Gastrocnemius medialis (tissue), 4 donors: ENCODE data around the gene HS3ST4. TPM values are rescaled to one million over a fixed set of nuclear protein-coding genes. Genes with fewer than 3 reads are reported as not detected.

Experiments used
- ATAC-seq, 2 donors: fragments of 150-250 bp; one replicate each; pipeline ENCODE4 v1.9.1; 2016
- DNase-seq, 2 donors: peaks; one replicate each; pipeline ENCODE4 v3.0.0-alpha.2; 2019
- H3K27ac ChIP-seq, 4 donors: fragments of 200-600 bp; sonication (generic); 1 replicate in 1 of 4; 2 replicates in 3 of 4; pipeline ENCODE4 v1.5.1; 2016 to 2018; ENCODE audit warnings: mild to moderate bottlenecking in 2 of 4, moderate library complexity in 1 of 4
- H3K27me3 ChIP-seq, 3 donors: fragments of 200-600 bp; sonication (generic) in 2 of 3; 1 replicate in 1 of 3; 2 replicates in 2 of 3; pipeline versions ENCODE4 v1.5.1 to v1.6.0; 2016 to 2019; ENCODE audit warnings: mild to moderate bottlenecking in 1 of 3, moderate library complexity in 1 of 3
- H3K36me3 ChIP-seq, 2 donors: fragments of 200-600 bp; sonication (generic) in 1 of 2; one replicate each; pipeline ENCODE4 v1.5.1; 2017 to 2018
- H3K4me1 ChIP-seq, 2 donors: fragments of 200-600 bp; sonication (generic) in 1 of 2; one replicate each; pipeline ENCODE4 v1.5.1; 2016 to 2017; ENCODE audit warnings: mild to moderate bottlenecking in 2 of 2
- H3K4me3 ChIP-seq, 4 donors: fragments of 200-600 bp; sonication (generic) in 3 of 4; 1 replicate in 1 of 4; 2 replicates in 3 of 4; pipeline ENCODE4 v1.5.1; 2016 to 2019; ENCODE audit warnings: mild to moderate bottlenecking in 2 of 4
- H3K9me3 ChIP-seq, 3 donors: fragments of 200-600 bp; sonication (generic) in 2 of 3; 1 replicate in 1 of 3; 2 replicates in 2 of 3; pipeline ENCODE4 v1.5.1; 2016 to 2019
- POLR2A ChIP-seq, 2 donors: fragments of 450-650 bp; IDR thresholded peaks; one replicate each; pipeline ENCODE4 v1.6.1; 2017; ENCODE audit warnings: antibody characterized with exemption in 2 of 2, mild to moderate bottlenecking in 2 of 2, moderate library complexity in 2 of 2
- in situ Hi-C, 4 donors: fragments of 200-750 bp; cut with MboI; loops; one replicate each; pipeline versions ENCODE4 v1.15.0 to v1.8.0; 2017; ENCODE audit warnings: low sequenced_read_pairs in 4 of 4
- intact Hi-C: fragments of 100-400 bp; cut with DNase I; formaldehyde crosslinking; loops from one replicate; pipeline ENCODE4 v1.15.1; 2023; ENCODE audit warnings: low total_unique reads
- total RNA-seq, 4 donors: library from RNA; depleted of rRNA; stranded (reverse); fragments of >200 nt; gene quantifications; one replicate each; pipeline versions ENCODE4 v1.1.0 to v1.2.3, GENCODE V29; 2016
- TF ChIP-seq, protein P1 (sequence below), 5 experiments: fragments of 450-650 bp in 3 of 5; fragments of 200-600 bp in 2 of 5; sonication (generic) in 2 of 5; IDR thresholded peaks in 4 of 5; conservative IDR thresholded peaks in 1 of 5; 1 replicate in 4 of 5; 2 replicates in 1 of 5; pipeline ENCODE4 v1.5.1; 2016 to 2019; ENCODE audit warnings: antibody characterized with exemption in 5 of 5, mild to moderate bottlenecking in 3 of 5, moderate library complexity in 3 of 5

Gene HS3ST4
- total RNA-seq, 4 donors from 2014 or later, result not detected

DNA sequence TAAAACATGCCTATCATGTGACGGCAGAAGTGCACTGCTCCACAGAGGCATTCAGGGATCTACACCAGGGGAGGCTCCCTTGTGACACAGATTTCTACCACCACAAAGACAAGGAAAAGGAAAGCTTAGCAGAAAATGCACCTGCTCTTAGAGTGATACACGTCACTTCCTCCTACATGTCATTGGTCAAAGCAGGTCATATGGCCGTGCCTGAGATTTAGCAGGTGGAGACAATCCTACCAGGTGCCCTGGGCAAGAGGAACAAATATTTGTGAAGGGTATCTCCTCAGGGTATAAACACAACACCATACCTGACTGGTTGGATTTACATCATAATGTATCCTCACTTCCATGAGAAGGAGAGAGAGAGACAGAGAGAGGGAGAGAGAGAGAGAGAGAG is 362.1 kb downstream of the HS3ST4 start:
- in situ Hi-C loops (no loop called here), intact Hi-C loops (no loop called here)
- no peaks in the 10 kb centered on the region for H3K36me3 ChIP-seq
- H3K4me3 ChIP-seq, result no peak overlapping the region
- no peak for TF ChIP-seq POLR2A (IDR thresholded peaks at IDR 0.05)
- TF ChIP-seq, protein P1, sequence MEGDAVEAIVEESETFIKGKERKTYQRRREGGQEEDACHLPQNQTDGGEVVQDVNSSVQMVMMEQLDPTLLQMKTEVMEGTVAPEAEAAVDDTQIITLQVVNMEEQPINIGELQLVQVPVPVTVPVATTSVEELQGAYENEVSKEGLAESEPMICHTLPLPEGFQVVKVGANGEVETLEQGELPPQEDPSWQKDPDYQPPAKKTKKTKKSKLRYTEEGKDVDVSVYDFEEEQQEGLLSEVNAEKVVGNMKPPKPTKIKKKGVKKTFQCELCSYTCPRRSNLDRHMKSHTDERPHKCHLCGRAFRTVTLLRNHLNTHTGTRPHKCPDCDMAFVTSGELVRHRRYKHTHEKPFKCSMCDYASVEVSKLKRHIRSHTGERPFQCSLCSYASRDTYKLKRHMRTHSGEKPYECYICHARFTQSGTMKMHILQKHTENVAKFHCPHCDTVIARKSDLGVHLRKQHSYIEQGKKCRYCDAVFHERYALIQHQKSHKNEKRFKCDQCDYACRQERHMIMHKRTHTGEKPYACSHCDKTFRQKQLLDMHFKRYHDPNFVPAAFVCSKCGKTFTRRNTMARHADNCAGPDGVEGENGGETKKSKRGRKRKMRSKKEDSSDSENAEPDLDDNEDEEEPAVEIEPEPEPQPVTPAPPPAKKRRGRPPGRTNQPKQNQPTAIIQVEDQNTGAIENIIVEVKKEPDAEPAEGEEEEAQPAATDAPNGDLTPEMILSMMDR (IDR thresholded peaks at IDR 0.05 in 4 of 5, conservative IDR thresholded peaks at IDR 0.05 in 1 of 5), result no peak
- H3K9me3 ChIP-seq, result no peaks in the 10 kb centered on the region
- H3K27ac ChIP-seq, result no peak overlapping the region
- ATAC-seq (no peak), DNase-seq (no peak)
- no peaks in the 10 kb centered on the region for H3K4me1 ChIP-seq
- no peaks in the 10 kb centered on the region for H3K27me3 ChIP-seq

DNA sequence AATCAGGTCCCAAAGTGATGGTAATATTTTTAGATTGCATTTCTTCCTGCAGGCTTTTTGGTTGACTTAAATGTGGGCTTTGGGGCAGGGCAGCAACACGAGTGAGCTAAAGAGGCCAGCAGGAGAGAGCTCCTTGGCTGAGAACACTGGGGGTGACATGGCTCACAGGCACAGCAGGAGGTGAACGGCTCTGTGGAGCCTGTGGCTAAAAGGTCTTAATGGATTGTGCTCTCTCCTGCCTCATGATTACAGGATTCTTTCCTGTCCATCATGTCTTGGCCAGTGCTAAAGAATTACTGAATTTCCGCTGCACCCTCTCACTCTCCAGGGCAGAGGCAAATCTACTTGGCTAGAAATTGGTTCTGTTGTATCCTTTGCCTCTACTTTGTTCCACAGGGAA is 366.6 kb downstream of the HS3ST4 start:
- no peak for TF ChIP-seq POLR2A (IDR thresholded peaks at IDR 0.05)
- TF ChIP-seq, protein P1 (IDR thresholded peaks at IDR 0.05 in 4 of 5, conservative IDR thresholded peaks at IDR 0.05 in 1 of 5), result no peak
- no peak overlapping the region for H3K4me3 ChIP-seq
- DNase-seq, result no peak
- no peaks in the 10 kb centered on the region for H3K4me1 ChIP-seq
- no peaks in the 10 kb centered on the region for H3K9me3 ChIP-seq
- in situ Hi-C loops, result no loop called here
- no peaks in the 10 kb centered on the region for H3K27me3 ChIP-seq
- no peak overlapping the region for H3K27ac ChIP-seq
- no peaks in the 10 kb centered on the region for H3K36me3 ChIP-seq
- intact Hi-C loops, result no loop called here
- no peak for ATAC-seq

DNA sequence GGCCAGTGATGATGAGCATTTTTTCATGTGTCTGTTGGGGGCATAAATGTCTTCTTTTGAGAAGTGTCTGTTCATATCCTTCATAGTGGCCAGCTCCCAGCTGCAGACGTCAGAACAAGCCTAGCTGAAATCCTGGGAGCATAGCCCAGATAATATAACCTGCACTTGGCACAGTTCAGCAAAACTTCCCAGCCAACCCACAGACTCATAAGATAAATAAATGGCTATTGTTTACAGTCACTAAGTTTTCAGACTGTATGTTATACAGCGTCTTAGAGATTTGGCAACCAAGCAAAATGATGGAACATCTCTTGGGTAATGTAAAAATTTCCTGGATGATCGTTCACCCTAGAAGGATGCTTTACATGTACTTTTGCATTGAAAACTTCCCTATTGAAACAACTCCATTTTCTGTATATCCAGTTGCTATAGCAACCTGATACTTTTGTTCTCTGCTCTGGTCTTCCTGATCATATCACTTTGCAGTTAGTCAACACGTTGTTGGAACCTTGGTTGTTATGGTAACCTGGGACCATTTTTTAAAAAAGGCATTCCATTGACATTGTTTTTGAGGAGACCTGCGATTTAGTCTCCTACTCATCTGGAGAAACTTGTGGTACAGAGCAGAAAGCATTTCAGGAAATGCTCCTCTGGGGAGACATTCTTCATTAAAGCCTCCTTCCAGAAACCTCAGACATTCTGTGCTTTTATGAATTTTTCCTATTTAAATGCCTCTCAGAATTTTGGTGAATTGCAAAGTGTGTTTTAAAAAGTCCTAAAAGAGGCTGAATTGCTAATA is 378.7 kb downstream of the HS3ST4 start:
- DNase-seq (no peak), ATAC-seq (no peak)
- in situ Hi-C loops (no loop called here), intact Hi-C loops (no loop called here)
- TF ChIP-seq, protein P1 (IDR thresholded peaks at IDR 0.05 in 4 of 5, conservative IDR thresholded peaks at IDR 0.05 in 1 of 5), result no peak
- no peak for TF ChIP-seq POLR2A (IDR thresholded peaks at IDR 0.05)
- Histone ChIP-seq H3K27me3 (no peaks in the 10 kb centered on the region), H3K4me1 (no peaks in the 10 kb centered on the region), H3K27ac (no peak overlapping the region), H3K9me3 (no peaks in the 10 kb centered on the region), H3K36me3 (no peaks in the 10 kb centered on the region), H3K4me3 (no peak overlapping the region)

DNA sequence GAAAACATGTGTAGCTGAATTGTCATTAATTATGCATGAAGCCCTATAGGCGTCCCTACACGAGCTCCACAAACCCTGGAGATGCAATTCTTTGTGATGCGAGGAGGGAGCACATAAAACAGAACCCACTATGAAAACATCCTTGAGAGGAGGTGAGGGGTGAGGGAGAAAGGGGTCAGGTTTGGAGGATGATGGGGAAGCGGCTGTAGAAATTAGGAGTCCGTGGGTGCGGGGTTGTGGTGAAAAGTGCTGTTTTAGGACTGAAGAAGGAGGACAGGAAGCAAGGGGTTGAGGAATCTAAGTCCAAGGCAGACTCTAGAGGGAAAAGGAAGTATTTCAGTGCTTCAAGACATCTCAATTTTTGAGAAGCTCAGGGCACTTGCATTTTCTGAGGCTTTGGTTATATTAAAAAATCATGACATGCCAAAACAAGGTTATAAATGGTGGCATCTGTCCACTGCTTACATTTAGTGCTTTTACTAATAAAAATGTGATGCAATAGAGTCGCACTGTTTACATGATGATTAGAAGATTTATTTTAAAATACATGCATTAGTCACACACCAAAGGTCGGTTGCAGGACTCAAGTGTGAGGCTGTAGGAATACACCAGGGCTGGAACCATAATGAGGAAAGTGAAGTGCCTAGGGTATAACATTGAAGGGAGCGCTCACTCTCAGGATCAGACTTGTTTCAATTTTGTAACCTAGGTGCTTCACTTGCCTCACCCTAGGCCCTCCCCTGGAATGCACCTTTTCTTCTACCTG is 379.5 kb downstream of the HS3ST4 start:
- Histone ChIP-seq H3K4me3 (no peak overlapping the region), H3K27ac (no peak overlapping the region), H3K27me3 (no peaks in the 10 kb centered on the region), H3K9me3 (no peaks in the 10 kb centered on the region), H3K36me3 (no peaks in the 10 kb centered on the region), H3K4me1 (no peaks in the 10 kb centered on the region)
- TF ChIP-seq POLR2A (IDR thresholded peaks at IDR 0.05), result no peak
- TF ChIP-seq, protein P1 (IDR thresholded peaks at IDR 0.05 in 4 of 5, conservative IDR thresholded peaks at IDR 0.05 in 1 of 5), result no peak
- DNase-seq (no peak), ATAC-seq (no peak)
- intact Hi-C loops (no loop called here), in situ Hi-C loops (no loop called here)
